Upper lobe of left lung (tissue), 6 donors: ENCODE measurements around the gene FSTL1. TPM values are rescaled to one million over a fixed set of nuclear protein-coding genes. Genes with fewer than 3 reads are reported as not detected.
A peak's percentile ranks its signal among the peaks of the same experiment; 100 is the strongest.

Source experiments
- ATAC-seq, 2 donors: fragments of 200-7000 bp; cut with Tn5 transposase; one replicate each; pipeline ENCODE4 v1.9.1; 2022; ENCODE audit warnings: mild to moderate bottlenecking in 2 of 2, moderate library complexity in 2 of 2; ENCODE audit not compliant: low FRiP score in 2 of 2
- DNase-seq, 2 donors: peaks; one replicate each; pipeline ENCODE4 v3.0.0-alpha.2; 2019 to 2020
- H3K27ac ChIP-seq, 4 donors: fragments of 200-600 bp; sonication (generic); one replicate each; pipeline ENCODE4 v1.5.1; 2016 to 2019
- H3K27me3 ChIP-seq, 4 donors: fragments of 200-600 bp; sonication (generic); one replicate each; pipeline ENCODE4 v1.5.1; 2017 to 2019
- H3K36me3 ChIP-seq, 4 donors: fragments of 200-600 bp; sonication (generic); one replicate each; pipeline ENCODE4 v1.5.1; 2016 to 2019
- H3K4me1 ChIP-seq, 4 donors: fragments of 200-600 bp; sonication (generic); one replicate each; pipeline ENCODE4 v1.5.1; 2018 to 2019
- H3K4me3 ChIP-seq, 4 donors: fragments of 200-600 bp; sonication (generic); one replicate each; pipeline ENCODE4 v1.5.1; 2017 to 2019; ENCODE audit warnings: mild to moderate bottlenecking in 2 of 4, moderate library complexity in 1 of 4
- H3K9me3 ChIP-seq, 4 donors: fragments of 200-600 bp; sonication (generic); one replicate each; pipeline ENCODE4 v1.5.1; 2018 to 2019
- EP300 ChIP-seq, 4 donors: sonication (generic); formaldehyde crosslinking; IDR thresholded peaks; one replicate each; pipeline ENCODE4 v1.5.1; 2017; ENCODE audit warnings: antibody characterized with exemption in 4 of 4, control low read depth in 2 of 4
- POLR2A ChIP-seq, 4 donors: fragments of 450-650 bp; IDR thresholded peaks; one replicate each; pipeline ENCODE4 v1.5.1; 2016 to 2017; ENCODE audit warnings: antibody characterized with exemption in 4 of 4, mild to moderate bottlenecking in 2 of 4
- POLR2AphosphoS5 ChIP-seq, 2 donors: sonication (generic); formaldehyde crosslinking; IDR thresholded peaks; one replicate each; pipeline ENCODE4 v1.5.1; 2017; ENCODE audit warnings: antibody characterized with exemption in 2 of 2
- WGBS, 2 donors: methylation state at CpG; one replicate each; pipeline ENCODE4 v1.1.5; 2017 to 2018; 5-methylcytosine and 5-hydroxymethylcytosine counted together
- total RNA-seq, 6 donors: library from RNA; depleted of rRNA in 4 of 6; stranded (reverse); fragments of >200 nt in 4 of 6; gene quantifications; one replicate each; pipeline versions ENCODE4 v1.1.0 to v1.2.1, GENCODE V29; 2016 to 2021
- TF ChIP-seq, protein P1 (sequence below), 6 experiments: fragments of 450-650 bp in 4 of 6; fragments of 200-600 bp in 2 of 6; sonication (generic) in 2 of 6; IDR thresholded peaks; one replicate each; pipeline ENCODE4 v1.5.1; 2016 to 2019; ENCODE audit warnings: antibody characterized with exemption in 6 of 6
- donor health status: DM: no; HTN: no; CAD: no; lungs with moderate emphysema.
- donor health status: DM: no; HTN: yes; CAD: no; lungs with severe emphysema.

Gene FSTL1, protein sequence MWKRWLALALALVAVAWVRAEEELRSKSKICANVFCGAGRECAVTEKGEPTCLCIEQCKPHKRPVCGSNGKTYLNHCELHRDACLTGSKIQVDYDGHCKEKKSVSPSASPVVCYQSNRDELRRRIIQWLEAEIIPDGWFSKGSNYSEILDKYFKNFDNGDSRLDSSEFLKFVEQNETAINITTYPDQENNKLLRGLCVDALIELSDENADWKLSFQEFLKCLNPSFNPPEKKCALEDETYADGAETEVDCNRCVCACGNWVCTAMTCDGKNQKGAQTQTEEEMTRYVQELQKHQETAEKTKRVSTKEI
- 100 to 1,000 TPM in 3 of 6 donors, 10 to 100 TPM in 3; 35.6 to 480 (median 120) TPM for total RNA-seq

DNA sequence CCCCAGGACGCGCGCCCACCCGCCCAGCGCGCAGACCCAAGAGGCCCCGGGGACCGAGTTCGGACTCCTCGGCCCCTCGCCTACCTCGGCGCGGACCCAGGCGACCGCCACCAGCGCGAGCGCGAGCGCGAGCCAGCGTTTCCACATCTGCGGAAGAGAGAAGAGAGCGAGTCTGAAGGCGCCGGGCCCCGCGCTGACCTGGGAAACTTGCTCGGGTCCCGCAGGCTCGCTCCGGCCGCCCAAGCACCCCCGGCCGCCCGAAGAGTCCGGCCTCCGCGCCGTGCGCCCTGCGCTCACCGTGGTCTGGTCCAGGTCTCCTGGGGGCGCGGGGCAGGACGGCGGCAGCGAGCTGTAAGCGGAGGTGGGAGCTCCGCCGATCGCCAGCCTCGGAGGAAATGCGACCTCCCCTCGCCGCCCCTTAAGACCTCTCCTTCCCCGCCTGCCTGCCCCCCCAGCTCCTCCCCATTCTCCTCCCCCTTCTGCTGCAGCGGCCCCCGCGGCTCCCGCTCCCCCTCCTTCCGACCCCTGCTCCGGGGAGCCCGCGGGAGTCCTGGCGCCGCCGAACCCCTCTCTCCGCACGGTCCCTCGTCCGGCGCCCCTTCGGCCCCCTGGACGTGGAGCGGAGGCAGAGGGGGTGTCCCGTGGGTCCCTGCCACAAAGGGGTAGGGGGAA lies at the start of gene FSTL1:
Gene FSTL1, minus strand, starts transcription at position 393 of the 672 bp plus-strand sequence. Its CDS starts 246 bp downstream, at position 147.
- peaks cover 4 to 30% (median 17%) of the 10 kb centered on the region in 4 donors for H3K4me1 ChIP-seq
- peak within 1 kb of the TSS; percentile 80 to 93 (median 86) for H3K27ac ChIP-seq
- peaks cover 0 to 8% (median 0%) of the 10 kb centered on the region in 4 donors for H3K27me3 ChIP-seq
- H3K4me3 ChIP-seq, result peak within 1 kb of the TSS; percentile 61 to 63 (median 62)
- 1% methylated on average over 35 of the region's 78 CpGs; no CpG with 5 or more reads in 1 of the 2 donors for WGBS, 2 donors
- ATAC-seq, result peak; percentile 42 to 88
- DNase-seq, result peak in 1 of 2 donors; percentile 91
- TF ChIP-seq, protein P1, sequence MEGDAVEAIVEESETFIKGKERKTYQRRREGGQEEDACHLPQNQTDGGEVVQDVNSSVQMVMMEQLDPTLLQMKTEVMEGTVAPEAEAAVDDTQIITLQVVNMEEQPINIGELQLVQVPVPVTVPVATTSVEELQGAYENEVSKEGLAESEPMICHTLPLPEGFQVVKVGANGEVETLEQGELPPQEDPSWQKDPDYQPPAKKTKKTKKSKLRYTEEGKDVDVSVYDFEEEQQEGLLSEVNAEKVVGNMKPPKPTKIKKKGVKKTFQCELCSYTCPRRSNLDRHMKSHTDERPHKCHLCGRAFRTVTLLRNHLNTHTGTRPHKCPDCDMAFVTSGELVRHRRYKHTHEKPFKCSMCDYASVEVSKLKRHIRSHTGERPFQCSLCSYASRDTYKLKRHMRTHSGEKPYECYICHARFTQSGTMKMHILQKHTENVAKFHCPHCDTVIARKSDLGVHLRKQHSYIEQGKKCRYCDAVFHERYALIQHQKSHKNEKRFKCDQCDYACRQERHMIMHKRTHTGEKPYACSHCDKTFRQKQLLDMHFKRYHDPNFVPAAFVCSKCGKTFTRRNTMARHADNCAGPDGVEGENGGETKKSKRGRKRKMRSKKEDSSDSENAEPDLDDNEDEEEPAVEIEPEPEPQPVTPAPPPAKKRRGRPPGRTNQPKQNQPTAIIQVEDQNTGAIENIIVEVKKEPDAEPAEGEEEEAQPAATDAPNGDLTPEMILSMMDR (IDR thresholded peaks at IDR 0.05), result no peak
- TF ChIP-seq POLR2AphosphoS5 (IDR thresholded peaks at IDR 0.05) (peak in 1 of 2 donors; percentile 41), EP300 (IDR thresholded peaks at IDR 0.05) (no peak), POLR2A (IDR thresholded peaks at IDR 0.05) (peak in 2 of 4 donors; percentile 46 to 51)
- H3K36me3 ChIP-seq, result no peaks in the 10 kb centered on the region
- H3K9me3 ChIP-seq, result no peaks in the 10 kb centered on the region

DNA sequence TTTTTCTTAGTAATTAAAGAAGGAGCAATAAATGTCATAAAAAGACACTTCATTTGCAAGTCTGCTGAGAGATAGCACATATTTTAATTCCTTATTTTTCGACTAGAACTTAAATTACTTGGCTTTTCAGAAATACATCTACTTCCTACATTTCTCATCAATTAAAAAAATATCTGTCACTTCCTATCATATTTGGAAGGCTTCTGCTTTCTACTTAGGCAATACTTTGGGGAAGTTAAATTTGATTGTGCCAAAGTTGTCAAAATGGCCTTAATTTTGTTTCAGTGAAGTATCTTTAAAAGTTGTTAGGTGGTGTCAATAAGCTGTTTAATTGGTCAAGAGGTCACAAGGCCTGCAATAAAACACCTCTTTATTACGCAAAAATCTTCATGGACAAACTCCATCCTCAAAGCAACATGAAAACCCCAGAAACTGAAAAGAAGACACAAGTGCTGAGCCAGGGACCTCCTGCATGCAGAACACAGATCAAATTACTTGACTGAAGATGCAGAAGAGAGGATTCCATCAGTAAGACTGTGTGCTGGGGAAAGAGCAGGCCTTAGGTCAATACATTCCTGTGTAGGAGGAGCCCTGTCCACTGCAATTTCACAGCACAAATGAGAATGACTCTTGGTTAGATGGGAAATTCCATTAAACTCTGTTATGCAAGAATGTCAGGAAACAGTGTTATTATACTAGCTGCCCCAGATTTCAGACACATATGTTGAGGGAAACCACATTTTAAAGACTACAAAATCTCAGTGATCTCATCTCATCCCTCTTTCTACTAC lies 48.0 kb upstream of the FSTL1 start:
- WGBS, 2 donors, result 65 to 67% methylated on average over 2 of the region's 2 CpGs
- no peaks in the 10 kb centered on the region for H3K27me3 ChIP-seq
- TF ChIP-seq EP300 (IDR thresholded peaks at IDR 0.05), result peak in 1 of 4 donors; percentile 17
- TF ChIP-seq POLR2A (IDR thresholded peaks at IDR 0.05), result no peak
- peaks cover 0 to 4% (median 2%) of the 10 kb centered on the region in 4 donors for H3K9me3 ChIP-seq
- DNase-seq, result no peak
- no peak overlapping the region for H3K4me3 ChIP-seq
- H3K4me1 ChIP-seq, result peaks cover 0 to 9% (median 2%) of the 10 kb centered on the region in 4 donors
- no peaks in the 10 kb centered on the region for H3K36me3 ChIP-seq
- ATAC-seq, result peak; percentile 62 to 84
- peak overlapping the region in 1 of 4 donors; percentile 5 for H3K27ac ChIP-seq

DNA sequence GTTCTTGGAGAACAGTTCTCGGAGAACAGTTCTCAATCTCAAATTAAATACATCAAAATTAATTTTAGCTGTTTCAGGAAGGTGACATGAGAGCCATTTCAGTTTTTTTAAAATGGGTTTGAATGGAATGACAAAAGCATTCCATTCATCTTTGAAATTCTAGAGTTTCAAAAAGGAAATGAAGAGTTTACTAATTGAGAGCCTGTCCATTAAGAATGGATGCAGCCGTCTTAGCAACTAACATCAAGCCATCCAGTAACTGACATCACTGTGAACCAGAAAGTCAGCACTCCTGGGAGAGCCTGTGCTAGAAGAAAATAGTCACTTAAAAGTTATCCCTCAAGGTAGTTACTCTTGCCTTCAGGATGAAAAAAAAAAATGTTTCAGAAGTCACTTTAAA lies 47.0 kb upstream of the FSTL1 start:
- Histone ChIP-seq H3K36me3 (no peaks in the 10 kb centered on the region), H3K27ac (no peak overlapping the region), H3K9me3 (peaks cover 0 to 4% (median 2%) of the 10 kb centered on the region in 4 donors), H3K4me1 (peaks cover 0 to 9% (median 2%) of the 10 kb centered on the region in 4 donors), H3K4me3 (no peak overlapping the region), H3K27me3 (no peaks in the 10 kb centered on the region)
- WGBS, 2 donors, result 51 to 54% methylated on average over 2 of the region's 2 CpGs
- no peak for ATAC-seq
- no peak for TF ChIP-seq EP300 (IDR thresholded peaks at IDR 0.05)
- TF ChIP-seq POLR2AphosphoS5 (IDR thresholded peaks at IDR 0.05), result no peak
- TF ChIP-seq POLR2A (IDR thresholded peaks at IDR 0.05), result no peak
- TF ChIP-seq, protein P1 (IDR thresholded peaks at IDR 0.05), result no peak
- no peak for DNase-seq

DNA sequence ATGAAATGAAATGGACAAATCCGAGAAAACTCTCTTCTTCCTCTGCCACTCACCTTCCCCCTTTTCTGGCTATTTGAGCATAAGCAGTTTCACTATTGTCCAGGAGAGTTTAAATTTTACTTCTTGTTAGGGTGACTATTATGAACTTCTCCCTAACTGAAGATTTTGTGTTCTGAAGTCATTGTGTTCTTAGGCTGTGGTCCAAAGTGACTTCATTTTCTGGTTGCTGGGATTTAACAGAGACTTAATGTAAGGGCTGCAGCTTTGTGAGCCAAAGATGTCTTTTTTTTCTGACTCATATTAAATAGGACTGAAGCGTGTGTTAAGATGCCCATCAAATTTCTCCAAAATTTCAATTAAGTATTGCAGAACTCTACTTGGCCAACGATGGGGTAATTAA lies 46.5 kb upstream of the FSTL1 start:
- no peak overlapping the region for H3K27ac ChIP-seq
- H3K4me3 ChIP-seq, result no peak overlapping the region
- WGBS, 2 donors, result 60 to 69% methylated on average over 3 of the region's 3 CpGs
- ATAC-seq (peak in 1 of 2 donors; percentile 74), DNase-seq (no peak)
- no peaks in the 10 kb centered on the region for H3K36me3 ChIP-seq
- H3K4me1 ChIP-seq, result peaks cover 0 to 9% (median 2%) of the 10 kb centered on the region in 4 donors
- H3K9me3 ChIP-seq, result peaks cover 0 to 4% (median 2%) of the 10 kb centered on the region in 4 donors
- TF ChIP-seq, protein P1 (IDR thresholded peaks at IDR 0.05), result no peak
- TF ChIP-seq POLR2AphosphoS5 (IDR thresholded peaks at IDR 0.05) (no peak), EP300 (IDR thresholded peaks at IDR 0.05) (no peak), POLR2A (IDR thresholded peaks at IDR 0.05) (no peak)
- H3K27me3 ChIP-seq, result no peaks in the 10 kb centered on the region
